ENCODE data around the gene IDH3B. TPM values are rescaled to one million over a fixed set of nuclear protein-coding genes. Genes with fewer than 3 reads are reported as not detected.

Gene IDH3B
- total RNA-seq, 4 donors from 2014 or later, result 90.3 to 122 (median 103) TPM

DNA sequence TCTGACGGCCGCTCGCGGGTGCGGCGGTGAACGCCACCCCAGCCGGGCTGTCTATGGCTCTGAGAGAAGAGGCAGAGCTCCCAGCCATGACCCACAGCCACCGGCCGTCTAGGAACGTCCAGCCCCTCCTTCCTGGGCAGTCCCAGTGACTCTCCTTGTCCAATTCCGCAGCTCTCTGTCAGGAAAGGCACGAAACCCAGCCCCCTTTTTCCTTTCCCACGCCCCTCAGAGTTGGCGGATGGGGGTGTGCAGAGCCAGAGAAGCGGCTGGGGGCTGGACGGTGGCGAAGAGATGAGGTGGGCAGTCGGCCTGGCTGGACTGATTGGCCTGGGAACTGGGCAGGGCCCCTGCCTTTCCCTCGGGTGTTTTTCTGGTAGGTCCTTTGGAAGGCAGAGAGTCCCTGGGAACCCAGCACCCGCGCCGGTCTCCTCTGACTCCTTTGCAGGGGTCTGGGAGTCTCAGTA is 30.0 kb upstream of the IDH3B start:
- TF ChIP-seq, protein P1, sequence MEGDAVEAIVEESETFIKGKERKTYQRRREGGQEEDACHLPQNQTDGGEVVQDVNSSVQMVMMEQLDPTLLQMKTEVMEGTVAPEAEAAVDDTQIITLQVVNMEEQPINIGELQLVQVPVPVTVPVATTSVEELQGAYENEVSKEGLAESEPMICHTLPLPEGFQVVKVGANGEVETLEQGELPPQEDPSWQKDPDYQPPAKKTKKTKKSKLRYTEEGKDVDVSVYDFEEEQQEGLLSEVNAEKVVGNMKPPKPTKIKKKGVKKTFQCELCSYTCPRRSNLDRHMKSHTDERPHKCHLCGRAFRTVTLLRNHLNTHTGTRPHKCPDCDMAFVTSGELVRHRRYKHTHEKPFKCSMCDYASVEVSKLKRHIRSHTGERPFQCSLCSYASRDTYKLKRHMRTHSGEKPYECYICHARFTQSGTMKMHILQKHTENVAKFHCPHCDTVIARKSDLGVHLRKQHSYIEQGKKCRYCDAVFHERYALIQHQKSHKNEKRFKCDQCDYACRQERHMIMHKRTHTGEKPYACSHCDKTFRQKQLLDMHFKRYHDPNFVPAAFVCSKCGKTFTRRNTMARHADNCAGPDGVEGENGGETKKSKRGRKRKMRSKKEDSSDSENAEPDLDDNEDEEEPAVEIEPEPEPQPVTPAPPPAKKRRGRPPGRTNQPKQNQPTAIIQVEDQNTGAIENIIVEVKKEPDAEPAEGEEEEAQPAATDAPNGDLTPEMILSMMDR (IDR thresholded peaks at IDR 0.05), result no peak
- no peak for DNase-seq (ENCODE audit: low spot score)
- no peak for ATAC-seq (ENCODE audit: low FRiP score)

DNA sequence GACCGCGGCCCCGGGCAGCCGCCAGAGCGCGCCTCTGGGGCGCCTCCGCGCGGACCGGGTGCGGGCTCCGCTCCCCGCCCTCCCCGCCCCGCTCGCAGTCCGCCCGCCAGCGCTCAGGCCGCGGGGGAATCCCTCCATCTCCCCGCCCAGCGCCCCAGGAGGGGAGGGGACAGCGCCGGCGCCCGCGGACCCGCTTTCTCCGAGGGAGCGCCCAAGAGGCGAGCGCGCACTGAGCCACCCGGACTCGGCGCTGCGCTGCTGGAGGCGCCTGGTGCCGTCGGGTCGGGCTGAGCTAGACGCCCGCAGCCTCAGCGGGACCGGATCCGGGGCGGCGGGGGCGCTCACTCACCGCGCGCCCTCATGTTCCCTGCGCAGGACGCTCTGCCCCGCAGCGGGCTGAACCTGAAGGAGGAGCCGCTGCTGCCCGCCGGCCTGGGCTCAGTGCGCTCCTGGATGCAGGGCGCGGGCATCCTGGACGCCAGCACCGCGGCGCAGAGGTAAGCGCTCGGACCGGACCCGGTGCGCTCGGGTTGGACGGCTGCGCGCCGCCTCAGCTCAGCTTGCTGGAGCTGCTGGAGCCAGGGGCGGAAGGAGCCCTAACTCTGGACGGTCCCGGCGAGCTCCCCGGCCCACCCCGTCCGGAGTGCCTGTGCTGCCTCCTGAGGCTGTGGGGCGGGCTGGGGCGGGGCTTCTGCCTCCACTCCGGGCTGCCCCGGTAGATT is 29.4 kb upstream of the IDH3B start:
- ATAC-seq (ENCODE audit: low FRiP score), result peak; percentile 66
- DNase-seq (ENCODE audit: low spot score), result no peak
- TF ChIP-seq, protein P1 (IDR thresholded peaks at IDR 0.05), result no peak

DNA sequence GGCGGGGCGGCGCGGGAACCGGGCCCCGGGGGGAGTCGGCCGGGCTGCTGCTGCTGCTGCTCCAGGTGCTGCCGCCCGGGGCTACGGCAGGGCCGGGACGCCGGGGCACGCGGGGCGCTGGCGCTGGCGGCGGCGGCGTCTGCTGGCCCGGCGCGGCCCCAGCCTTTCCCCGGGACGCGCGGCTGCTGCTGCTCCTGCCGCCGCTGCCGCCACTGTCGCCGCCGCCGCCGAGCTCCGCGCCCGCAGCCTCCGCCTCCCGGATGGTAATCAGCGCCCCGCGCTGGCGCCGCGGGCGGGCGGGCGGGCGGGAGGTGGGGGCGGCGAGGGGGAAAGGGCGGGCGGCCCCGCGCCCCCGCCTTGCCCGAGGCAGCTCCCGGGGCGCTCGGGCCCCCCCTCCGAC is 28.9 kb upstream of the IDH3B start:
- DNase-seq (ENCODE audit: low spot score) (no peak), ATAC-seq (ENCODE audit: low FRiP score) (no peak)
- TF ChIP-seq, protein P1 (IDR thresholded peaks at IDR 0.05), result no peak

DNA sequence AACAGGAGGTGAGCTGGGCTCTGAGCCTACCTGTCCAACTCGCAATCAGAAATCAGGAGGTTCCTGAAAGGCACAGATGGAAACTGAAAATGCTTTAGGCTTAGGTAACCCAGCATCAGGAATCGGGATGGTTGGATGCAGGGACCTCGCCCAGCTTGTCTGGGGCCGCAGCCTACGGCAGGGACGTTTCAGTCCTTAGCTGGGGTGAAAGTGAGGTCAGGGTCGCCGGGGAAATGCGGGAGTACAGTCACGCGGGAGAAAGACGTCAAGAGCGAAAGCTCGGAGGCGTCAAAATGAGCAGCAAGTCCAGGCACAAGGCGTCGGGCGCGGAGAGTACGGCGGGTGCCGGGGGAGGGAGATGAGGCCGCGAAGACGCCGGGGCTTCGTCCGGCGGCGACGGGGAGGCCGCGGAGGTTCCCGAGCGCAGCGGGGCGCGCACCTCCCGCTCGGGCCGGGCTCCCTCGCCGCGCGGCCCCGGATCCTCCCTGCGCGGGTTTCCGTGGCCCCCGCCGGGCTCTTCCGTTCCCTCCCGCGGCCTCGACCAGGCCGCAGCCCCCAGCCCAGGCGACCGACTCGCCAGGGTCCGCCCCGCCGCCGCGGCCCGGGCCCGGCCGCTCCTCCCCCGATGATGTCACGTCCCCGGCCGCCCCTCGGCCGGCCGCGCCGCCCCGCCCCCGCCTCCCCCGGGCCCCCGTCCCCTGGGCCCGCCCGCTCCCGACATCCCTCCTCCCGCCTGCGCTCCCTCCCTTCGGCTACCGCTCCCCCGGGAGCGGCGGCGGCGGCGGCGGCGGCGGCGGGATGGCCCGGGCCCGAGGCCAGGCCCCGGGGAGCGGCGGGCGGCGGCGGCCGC is 28.2 kb upstream of the IDH3B start, which contains the start of gene EBF4:
Gene EBF4, plus strand, starts transcription at position 745 of the 850 bp plus-strand sequence. CDS start 866 bp downstream, outside the sequence.
- peak; percentile 48 for ATAC-seq (ENCODE audit: low FRiP score)
- TF ChIP-seq, protein P1 (IDR thresholded peaks at IDR 0.05), result no peak
- no peak for DNase-seq (ENCODE audit: low spot score)

DNA sequence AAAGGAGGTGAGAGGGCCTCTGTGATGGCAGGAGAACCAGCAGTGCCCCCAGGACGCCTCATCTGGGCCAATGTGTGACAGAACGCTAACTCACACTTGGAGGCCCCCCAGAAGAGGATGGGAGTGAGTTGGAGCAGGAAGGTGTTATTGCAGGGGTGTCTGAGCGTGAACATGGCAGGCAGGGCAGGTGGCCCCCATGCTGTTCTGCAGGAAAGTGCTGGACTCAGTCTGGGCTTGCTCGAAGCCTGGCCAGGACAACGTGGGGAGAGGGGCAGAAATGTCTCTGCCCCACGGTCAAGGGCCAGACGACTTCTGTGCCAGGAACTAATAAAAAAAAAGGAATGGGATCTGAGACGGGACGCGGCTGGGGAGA is 27.6 kb upstream of the IDH3B start:
- ATAC-seq (ENCODE audit: low FRiP score) (no peak), DNase-seq (ENCODE audit: low spot score) (no peak)
- TF ChIP-seq, protein P1 (IDR thresholded peaks at IDR 0.05), result no peak

DNA sequence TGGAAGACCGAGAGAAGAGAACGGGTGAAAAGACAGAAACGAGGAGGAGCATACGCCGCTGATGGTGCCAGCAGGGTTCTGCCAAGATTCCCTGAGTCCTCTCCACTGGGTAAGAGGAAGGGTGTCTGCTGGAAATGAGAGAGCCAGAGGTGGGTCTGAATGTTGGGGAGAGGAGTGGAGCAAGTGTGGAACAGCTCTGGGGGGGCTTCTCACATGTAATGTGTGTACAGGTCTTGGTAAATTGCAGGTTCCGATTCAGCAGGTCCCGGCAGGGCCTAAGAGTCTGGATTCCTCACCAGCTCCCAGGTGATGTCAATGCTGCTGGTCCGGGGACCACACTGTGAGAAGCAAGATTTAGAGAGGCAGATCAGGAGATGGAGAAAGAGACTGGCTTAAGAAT is 27.1 kb upstream of the IDH3B start:
- ATAC-seq (ENCODE audit: low FRiP score) (no peak), DNase-seq (ENCODE audit: low spot score) (no peak)
- TF ChIP-seq, protein P1 (IDR thresholded peaks at IDR 0.05), result no peak

Measured in omental fat pad (tissue), 4 donors.